Trophoblast cell (in vitro differentiated cells and primary cell): ENCODE measurements around the gene GASK1A.

Experiments used
- DNase-seq, 2 donors: peaks; one replicate each; pipeline ENCODE4 v3.0.0-alpha.2; 2016
- H2AFZ ChIP-seq: 2 replicates; pipeline ENCODE4 v1.6.1; 2013; ENCODE audit warnings: low read length, moderate library complexity, mild to moderate bottlenecking; ENCODE audit not compliant: insufficient read depth, poor library complexity
- H2AK5ac ChIP-seq: 2 replicates; pipeline ENCODE4 v1.6.1; 2013; ENCODE audit warnings: mild to moderate bottlenecking, low read length
- H2BK120ac ChIP-seq: 2 replicates; pipeline ENCODE4 v1.6.1; 2013; ENCODE audit warnings: low read length, mild to moderate bottlenecking, moderate library complexity; ENCODE audit not compliant: insufficient read depth, poor library complexity
- H2BK12ac ChIP-seq: 2 replicates; pipeline ENCODE4 v1.6.1; 2013; ENCODE audit warnings: mild to moderate bottlenecking, low read length, moderate library complexity
- H2BK5ac ChIP-seq: 2 replicates; pipeline ENCODE4 v1.6.1; 2013; ENCODE audit warnings: low read length, low read depth, moderate library complexity, mild to moderate bottlenecking; ENCODE audit not compliant: poor library complexity
- H3K14ac ChIP-seq: 2 replicates; pipeline ENCODE4 v1.6.1; 2013; ENCODE audit warnings: mild to moderate bottlenecking, low read length
- H3K18ac ChIP-seq: 2 replicates; pipeline ENCODE4 v1.6.1; 2013; ENCODE audit warnings: mild to moderate bottlenecking, low read length
- H3K23ac ChIP-seq: 2 replicates; pipeline ENCODE4 v1.6.1; 2013; ENCODE audit warnings: low read length
- H3K27ac ChIP-seq: 2 replicates; pipeline ENCODE4 v1.5.1; 2013; ENCODE audit warnings: low read depth, mild to moderate bottlenecking, inconsistent platforms, low read length, moderate library complexity
- H3K27me3 ChIP-seq: 2 replicates; pipeline ENCODE4 v1.6.1; 2013; ENCODE audit warnings: inconsistent platforms, mild to moderate bottlenecking, low read length, moderate library complexity; ENCODE audit not compliant: insufficient read depth
- H3K36me3 ChIP-seq, 2 experiments: 1 replicate in 1 of 2; 2 replicates in 1 of 2; pipeline ENCODE4 v1.6.1; 2013; ENCODE audit warnings: low read length in 2 of 2, mild to moderate bottlenecking in 2 of 2, moderate library complexity in 1 of 2; ENCODE audit not compliant: insufficient read depth in 2 of 2, control insufficient read depth in 1 of 2
- H3K4ac ChIP-seq: 2 replicates; pipeline ENCODE4 v1.6.1; 2013; ENCODE audit warnings: low read depth, mild to moderate bottlenecking, low read length, moderate library complexity
- H3K4me1 ChIP-seq, 2 experiments: 1 replicate in 1 of 2; 2 replicates in 1 of 2; pipeline ENCODE4 v1.6.1; 2013; ENCODE audit warnings: low read length in 2 of 2, mild to moderate bottlenecking in 2 of 2, moderate library complexity in 1 of 2; ENCODE audit not compliant: insufficient read depth in 2 of 2, control insufficient read depth in 1 of 2
- H3K4me2 ChIP-seq: 2 replicates; pipeline ENCODE4 v1.6.1; 2013; ENCODE audit warnings: inconsistent platforms, mild to moderate bottlenecking, low read length, moderate library complexity
- H3K4me3 ChIP-seq: 2 replicates; pipeline ENCODE4 v1.5.1; 2013; ENCODE audit warnings: mild to moderate bottlenecking, low read depth, low read length, inconsistent platforms
- H3K79me1 ChIP-seq: one replicate; pipeline ENCODE4 v1.6.1; 2013; ENCODE audit warnings: low read length
- H3K79me2 ChIP-seq: 2 replicates; pipeline ENCODE4 v1.6.1; 2013; ENCODE audit warnings: low read length, mild to moderate bottlenecking; ENCODE audit not compliant: control insufficient read depth, insufficient read depth, poor library complexity
- H3K9ac ChIP-seq: 2 replicates; pipeline ENCODE4 v1.6.1; 2013; ENCODE audit warnings: mild to moderate bottlenecking, low read length
- H3K9me3 ChIP-seq: 2 replicates; pipeline ENCODE4 v1.6.1; 2013; ENCODE audit warnings: low read depth, mild to moderate bottlenecking, control low read depth, inconsistent platforms, low read length; ENCODE audit not compliant: insufficient read depth
- H4K12ac ChIP-seq: 2 replicates; pipeline ENCODE4 v1.6.1; 2013; ENCODE audit warnings: low read depth, mild to moderate bottlenecking, low read length, moderate library complexity
- H4K8ac ChIP-seq: 2 replicates; pipeline ENCODE4 v1.6.1; 2013; ENCODE audit warnings: low read depth, mild to moderate bottlenecking, low read length, moderate library complexity
- H4K91ac ChIP-seq: one replicate; pipeline ENCODE4 v1.6.1; 2013; ENCODE audit warnings: low read depth, mild to moderate bottlenecking, low read length, moderate library complexity
- WGBS: extraction: QIAGEN DNeasy Blood & Tissue Kit; methylation state at CpG from one replicate; pipeline ENCODE4 v1.1.7; 2013; ENCODE audit warnings: missing lambda C conversion rate; ENCODE audit not compliant: insufficient read length, insufficient coverage; ENCODE audit errors: extremely low coverage; 5-methylcytosine and 5-hydroxymethylcytosine counted together

The GASK1A gene

GRCh38 chr3:42936157-42936981 lies 42.7 kb upstream of the GASK1A start:
- Histone ChIP-seq H2BK120ac (no peak overlapping the region), H3K36me3 (no peaks in the 10 kb centered on the region), H2BK12ac (no peak overlapping the region), H3K4me3 (no peak overlapping the region), H3K9ac (no peak overlapping the region), H3K23ac (no peak overlapping the region), H3K27ac (no peak overlapping the region), H2AFZ (no peak overlapping the region), H3K9me3 (no peaks in the 10 kb centered on the region), H4K12ac (no peak overlapping the region), H3K4me2 (no peak overlapping the region), H3K4me1 (no peaks in the 10 kb centered on the region), H3K79me1 (no peaks in the 10 kb centered on the region), H4K8ac (no peak overlapping the region), H3K4ac (no peak overlapping the region), H3K18ac (no peak overlapping the region), H4K91ac (no peak overlapping the region), H2BK5ac (no peak overlapping the region), H3K79me2 (no peaks in the 10 kb centered on the region), H3K14ac (no peak overlapping the region), H3K27me3 (no peaks in the 10 kb centered on the region), H2AK5ac (no peak overlapping the region)
- DNase-seq = no peak
- WGBS = no CpG with 5 or more reads among the region's 43 CpGs

GRCh38 chr3:42937334-42937733 lies 41.8 kb upstream of the GASK1A start:
- Histone ChIP-seq H3K9ac (no peak overlapping the region), H3K23ac (no peak overlapping the region)

GRCh38 chr3:42942693-42943092 lies 36.4 kb upstream of the GASK1A start:
- H3K14ac ChIP-seq = no peak overlapping the region
- H3K4ac ChIP-seq = no peak overlapping the region
- no peak overlapping the region for H2BK12ac ChIP-seq
- no peak overlapping the region for H2BK5ac ChIP-seq
- no peak for DNase-seq
- no peak overlapping the region for H4K91ac ChIP-seq
- H3K27ac ChIP-seq = no peak overlapping the region
- no peak overlapping the region for H3K18ac ChIP-seq
- H4K12ac ChIP-seq = no peak overlapping the region
- H4K8ac ChIP-seq = no peak overlapping the region
- H3K4me1 ChIP-seq = no peaks in the 10 kb centered on the region
- H3K9me3 ChIP-seq = no peaks in the 10 kb centered on the region
- no peak overlapping the region for H2BK120ac ChIP-seq
- H3K4me3 ChIP-seq = no peak overlapping the region
- no peaks in the 10 kb centered on the region for H3K36me3 ChIP-seq
- no peak overlapping the region for H2AFZ ChIP-seq
- H3K9ac ChIP-seq = no peak overlapping the region
- no peak overlapping the region for H3K23ac ChIP-seq
- no peak overlapping the region for H2AK5ac ChIP-seq
- WGBS = no CpG with 5 or more reads among the region's 1 CpG
- H3K27me3 ChIP-seq = no peaks in the 10 kb centered on the region
- no peaks in the 10 kb centered on the region for H3K79me2 ChIP-seq
- H3K4me2 ChIP-seq = no peak overlapping the region
- H3K79me1 ChIP-seq = no peaks in the 10 kb centered on the region

More at GRCh38 chr3:42937334-42937733, 41.8 kb upstream of the GASK1A start:
- no peak overlapping the region for H3K18ac ChIP-seq
- H3K4me3 ChIP-seq = no peak overlapping the region
- no peak overlapping the region for H3K4me2 ChIP-seq
- no peak overlapping the region for H3K4ac ChIP-seq
- no peaks in the 10 kb centered on the region for H3K36me3 ChIP-seq
- no peaks in the 10 kb centered on the region for H3K79me1 ChIP-seq
- no peak overlapping the region for H2BK5ac ChIP-seq
- H4K12ac ChIP-seq = no peak overlapping the region
- no peak overlapping the region for H2AK5ac ChIP-seq
- H2AFZ ChIP-seq = no peak overlapping the region
- H4K8ac ChIP-seq = no peak overlapping the region
- H3K27me3 ChIP-seq = no peaks in the 10 kb centered on the region
- H3K14ac ChIP-seq = no peak overlapping the region
- H4K91ac ChIP-seq = no peak overlapping the region
- H3K4me1 ChIP-seq = no peaks in the 10 kb centered on the region
- WGBS = no CpG with 5 or more reads among the region's 3 CpGs
- no peak for DNase-seq
- H2BK12ac ChIP-seq = no peak overlapping the region
- no peak overlapping the region for H2BK120ac ChIP-seq
- H3K27ac ChIP-seq = no peak overlapping the region
- H3K79me2 ChIP-seq = no peaks in the 10 kb centered on the region
- no peaks in the 10 kb centered on the region for H3K9me3 ChIP-seq

GRCh38 chr3:42946050-42946449 lies 33.1 kb upstream of the GASK1A start:
- no CpG with 5 or more reads among the region's 5 CpGs for WGBS
- H3K4ac ChIP-seq = no peak overlapping the region
- no peak overlapping the region for H3K23ac ChIP-seq

More at GRCh38 chr3:42946050-42946449, 33.1 kb upstream of the GASK1A start:
- Histone ChIP-seq H3K4me3 (no peak overlapping the region), H4K8ac (no peak overlapping the region), H2BK12ac (no peak overlapping the region), H2AFZ (no peak overlapping the region), H3K4me2 (no peak overlapping the region), H3K18ac (no peak overlapping the region), H4K12ac (no peak overlapping the region), H3K79me1 (no peaks in the 10 kb centered on the region), H2AK5ac (no peak overlapping the region), H3K9me3 (no peaks in the 10 kb centered on the region), H2BK120ac (no peak overlapping the region), H3K14ac (no peak overlapping the region), H3K27me3 (no peaks in the 10 kb centered on the region), H3K27ac (no peak overlapping the region), H2BK5ac (no peak overlapping the region), H3K79me2 (no peaks in the 10 kb centered on the region), H4K91ac (no peak overlapping the region), H3K4me1 (no peaks in the 10 kb centered on the region), H3K9ac (no peak overlapping the region), H3K36me3 (no peaks in the 10 kb centered on the region)
- DNase-seq = no peak
